Suprapubic skin (tissue), 4 donors: ENCODE measurements around the gene CRABP2. TPM values are rescaled to one million over a fixed set of nuclear protein-coding genes. Genes with fewer than 3 reads are reported as not detected.

Experiments used
- DNase-seq, 2 donors: peaks; one replicate each; pipeline ENCODE4 v3.0.0-alpha.2; 2019; ENCODE audit warnings: low spot score in 2 of 2
- H3K27ac ChIP-seq: fragments of 200-600 bp; sonication (generic); one replicate; pipeline ENCODE4 v1.5.1; 2019
- H3K27me3 ChIP-seq: fragments of 200-600 bp; sonication (generic); one replicate; pipeline ENCODE4 v1.5.1; 2019
- H3K36me3 ChIP-seq: fragments of 200-600 bp; sonication (generic); one replicate; pipeline ENCODE4 v1.5.1; 2019
- H3K4me1 ChIP-seq: fragments of 200-600 bp; sonication (generic); one replicate; pipeline ENCODE4 v1.5.1; 2019
- H3K4me3 ChIP-seq: fragments of 200-600 bp; sonication (generic); one replicate; pipeline ENCODE4 v1.5.1; 2019; ENCODE audit warnings: mild to moderate bottlenecking
- H3K9me3 ChIP-seq: fragments of 200-600 bp; sonication (generic); one replicate; pipeline ENCODE4 v1.5.1; 2019
- EP300 ChIP-seq: sonication (generic); formaldehyde crosslinking; IDR thresholded peaks from one replicate; pipeline ENCODE4 v1.6.1; 2017; ENCODE audit warnings: antibody characterized with exemption
- POLR2A ChIP-seq, 2 donors: fragments of 450-650 bp; IDR thresholded peaks; one replicate each; pipeline ENCODE4 v1.6.1; 2017; ENCODE audit warnings: antibody characterized with exemption in 2 of 2, mild to moderate bottlenecking in 2 of 2, moderate library complexity in 2 of 2
- POLR2AphosphoS5 ChIP-seq, 3 donors: sonication (generic); formaldehyde crosslinking; IDR thresholded peaks; one replicate each; pipeline ENCODE4 v1.6.1; 2017; ENCODE audit warnings: antibody characterized with exemption in 3 of 3
- WGBS: methylation state at CpG from one replicate; pipeline ENCODE4 v1.1.5; 2018; 5-methylcytosine and 5-hydroxymethylcytosine counted together
- total RNA-seq, 4 donors: library from RNA; depleted of rRNA; stranded (reverse); fragments of >200 nt; gene quantifications; one replicate each; pipeline ENCODE4 v1.1.0, GENCODE V29; 2016
- TF ChIP-seq, protein P1 (sequence below), 2 donors: fragments of 200-600 bp in 1 of 2; fragments of 450-650 bp in 1 of 2; sonication (generic) in 1 of 2; IDR thresholded peaks; one replicate each; pipeline ENCODE4 v1.5.1; 2016 to 2019; ENCODE audit warnings: antibody characterized with exemption in 2 of 2, mild to moderate bottlenecking in 1 of 2, moderate library complexity in 1 of 2

CRABP2 gene
- total RNA-seq, 4 donors from 2014 or later = 38.4 to 98.0 (median 68.2) TPM

- Histone ChIP-seq H3K27me3 (no peaks in the 10 kb centered on the region), H3K27ac (no peak overlapping the region), H3K4me3 (no peak overlapping the region), H3K4me1 (peaks cover 54% of the 10 kb centered on the region), H3K9me3 (no peaks in the 10 kb centered on the region), H3K36me3 (peaks cover 32% of the 10 kb centered on the region)
- DNase-seq = no peak
- WGBS = 82% methylated on average over 13 of the region's 14 CpGs
- TF ChIP-seq, protein P1, sequence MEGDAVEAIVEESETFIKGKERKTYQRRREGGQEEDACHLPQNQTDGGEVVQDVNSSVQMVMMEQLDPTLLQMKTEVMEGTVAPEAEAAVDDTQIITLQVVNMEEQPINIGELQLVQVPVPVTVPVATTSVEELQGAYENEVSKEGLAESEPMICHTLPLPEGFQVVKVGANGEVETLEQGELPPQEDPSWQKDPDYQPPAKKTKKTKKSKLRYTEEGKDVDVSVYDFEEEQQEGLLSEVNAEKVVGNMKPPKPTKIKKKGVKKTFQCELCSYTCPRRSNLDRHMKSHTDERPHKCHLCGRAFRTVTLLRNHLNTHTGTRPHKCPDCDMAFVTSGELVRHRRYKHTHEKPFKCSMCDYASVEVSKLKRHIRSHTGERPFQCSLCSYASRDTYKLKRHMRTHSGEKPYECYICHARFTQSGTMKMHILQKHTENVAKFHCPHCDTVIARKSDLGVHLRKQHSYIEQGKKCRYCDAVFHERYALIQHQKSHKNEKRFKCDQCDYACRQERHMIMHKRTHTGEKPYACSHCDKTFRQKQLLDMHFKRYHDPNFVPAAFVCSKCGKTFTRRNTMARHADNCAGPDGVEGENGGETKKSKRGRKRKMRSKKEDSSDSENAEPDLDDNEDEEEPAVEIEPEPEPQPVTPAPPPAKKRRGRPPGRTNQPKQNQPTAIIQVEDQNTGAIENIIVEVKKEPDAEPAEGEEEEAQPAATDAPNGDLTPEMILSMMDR (IDR thresholded peaks at IDR 0.05) = no peak
- TF ChIP-seq EP300 = no peak
- TF ChIP-seq POLR2A (IDR thresholded peaks at IDR 0.05) = no peak
These were observed 38.3 kb upstream of the CRABP2 start for GRCh38 chr1:156743367-156744302.

DNA sequence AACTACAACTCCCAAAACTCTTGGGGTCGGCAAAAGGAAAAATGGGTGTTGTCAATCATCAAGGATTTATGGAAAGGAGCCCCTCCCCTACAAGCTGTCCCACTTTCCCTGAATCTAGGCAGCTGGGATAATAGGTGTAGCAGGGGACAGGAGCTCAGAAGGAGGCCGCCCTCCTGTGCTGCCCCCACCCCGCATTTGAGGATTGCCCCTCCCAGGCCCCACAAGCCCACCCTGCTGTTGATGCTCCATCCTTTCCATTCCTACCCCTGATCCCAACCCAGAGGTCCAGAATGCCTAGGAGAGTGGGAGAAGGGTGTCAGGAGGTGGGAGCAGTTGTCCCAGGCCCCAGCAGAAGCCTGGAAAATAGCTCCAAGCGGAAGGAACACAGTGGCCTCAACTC is 37.4 kb upstream of the CRABP2 start:
- TF ChIP-seq, protein P1 (IDR thresholded peaks at IDR 0.05) = no peak
- TF ChIP-seq POLR2A (IDR thresholded peaks at IDR 0.05) (no peak), EP300 (no peak)
- DNase-seq = no peak
- no peak overlapping the region for H3K4me3 ChIP-seq
- no peaks in the 10 kb centered on the region for H3K9me3 ChIP-seq
- peaks cover 46% of the 10 kb centered on the region for H3K4me1 ChIP-seq
- WGBS = 92% methylated on average over 3 of the region's 4 CpGs
- no peaks in the 10 kb centered on the region for H3K27me3 ChIP-seq
- peaks cover 39% of the 10 kb centered on the region for H3K36me3 ChIP-seq
- no peak overlapping the region for H3K27ac ChIP-seq

DNA sequence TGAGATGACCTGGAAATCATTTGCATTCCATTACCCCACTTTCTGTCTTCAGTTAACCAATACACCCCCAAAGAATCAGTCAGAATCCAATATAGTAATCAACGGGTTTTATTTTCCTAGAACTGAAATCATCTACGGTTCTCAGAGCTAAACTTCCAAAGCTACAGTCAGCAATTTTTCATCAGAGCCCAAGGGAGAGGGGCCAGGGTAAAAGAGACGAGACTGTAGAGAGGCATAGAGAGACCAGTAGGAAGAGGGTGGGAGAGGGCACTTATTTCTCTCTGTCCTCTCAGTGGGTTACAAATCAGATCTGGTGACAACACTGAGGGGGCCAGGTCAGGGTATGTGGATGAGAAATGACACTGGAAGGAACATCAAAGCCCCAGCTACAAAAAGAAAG is 36.6 kb upstream of the CRABP2 start:
- Histone ChIP-seq H3K36me3 (peaks cover 47% of the 10 kb centered on the region), H3K9me3 (no peaks in the 10 kb centered on the region), H3K27me3 (no peaks in the 10 kb centered on the region), H3K4me3 (no peak overlapping the region), H3K4me1 (peaks cover 39% of the 10 kb centered on the region), H3K27ac (peak overlapping the region; percentile 75)
- 80% methylated on average over 3 of the region's 3 CpGs for WGBS
- TF ChIP-seq POLR2AphosphoS5 (IDR thresholded peaks at IDR 0.05) (no peak), EP300 (no peak), POLR2A (IDR thresholded peaks at IDR 0.05) (no peak)
- TF ChIP-seq, protein P1 (IDR thresholded peaks at IDR 0.05) = no peak
- no peak for DNase-seq

GRCh38 chr1:156741481-156741983 is 36.1 kb upstream of the CRABP2 start:
- H3K4me3 ChIP-seq = peak overlapping the region; percentile 59
- 48% methylated on average over 8 of the region's 8 CpGs for WGBS
- H3K36me3 ChIP-seq = peaks cover 51% of the 10 kb centered on the region
- no peaks in the 10 kb centered on the region for H3K9me3 ChIP-seq
- H3K27ac ChIP-seq = peak overlapping the region; percentile 75
- peaks cover 34% of the 10 kb centered on the region for H3K4me1 ChIP-seq
- TF ChIP-seq POLR2A (IDR thresholded peaks at IDR 0.05) = no peak
- TF ChIP-seq, protein P1 (IDR thresholded peaks at IDR 0.05) = no peak
- TF ChIP-seq EP300 = no peak
- TF ChIP-seq POLR2AphosphoS5 (IDR thresholded peaks at IDR 0.05) = no peak
- no peak for DNase-seq
- no peaks in the 10 kb centered on the region for H3K27me3 ChIP-seq

GRCh38 chr1:156740741-156741480 is 35.5 kb upstream of the CRABP2 start, which contains the start of gene MRPL24:
Gene MRPL24, minus strand, starts transcription at chr1:156741088. Its CDS starts 2,384 bp downstream, at chr1:156738704.
- DNase-seq = peak; percentile 98 to 99
- Histone ChIP-seq H3K27ac (peak within 1 kb of the TSS; percentile 75), H3K9me3 (no peaks in the 10 kb centered on the region), H3K4me3 (peak within 1 kb of the TSS; percentile 59), H3K4me1 (peaks cover 28% of the 10 kb centered on the region), H3K36me3 (peaks cover 57% of the 10 kb centered on the region), H3K27me3 (no peaks in the 10 kb centered on the region)
- TF ChIP-seq POLR2AphosphoS5 (IDR thresholded peaks at IDR 0.05) = peak; percentile 6 to 94 (median 79)
- no peak for TF ChIP-seq EP300
- peak in 1 of 2 donors; percentile 8 for TF ChIP-seq POLR2A (IDR thresholded peaks at IDR 0.05)
- TF ChIP-seq, protein P1 (IDR thresholded peaks at IDR 0.05) = no peak
- under 1% methylated on average over 27 of the region's 38 CpGs for WGBS
